Neural cell (in vitro differentiated cells): ENCODE measurements around the gene CDK11B.

ENCODE experiments used
- EP300 ChIP-seq: fragments of 450-650 bp; conservative IDR thresholded peaks from 2 replicates; pipeline ENCODE4 v1.6.1; 2014; ENCODE audit warnings: antibody characterized with exemption, mild to moderate bottlenecking, moderate library complexity; ENCODE audit not compliant: poor library complexity, severe bottlenecking
- EZH2 ChIP-seq: fragments of 200-600, 300-800 bp; shearing (Covaris generic), sonication (generic); IDR thresholded peaks from 2 replicates; pipeline ENCODE4 v1.6.1; 2014; ENCODE audit warnings: antibody characterized with exemption, low read length, borderline replicate concordance, mild to moderate bottlenecking; ENCODE audit not compliant: insufficient read depth, poor library complexity, severe bottlenecking
- MXI1 ChIP-seq: fragments of 450-650 bp; conservative IDR thresholded peaks from 2 replicates; pipeline ENCODE4 v1.6.1; 2014; ENCODE audit warnings: antibody characterized with exemption, mild to moderate bottlenecking; ENCODE audit not compliant: poor library complexity, severe bottlenecking
- POLR2AphosphoS5 ChIP-seq: IDR thresholded peaks from 2 replicates; pipeline ENCODE4 v1.6.1; 2012
- RAD21 ChIP-seq: fragments of 450-650 bp; conservative IDR thresholded peaks from 2 replicates; pipeline ENCODE4 v1.6.1; 2014; ENCODE audit warnings: antibody characterized with exemption, mild to moderate bottlenecking, moderate library complexity
- SMC3 ChIP-seq: fragments of 450-650 bp; conservative IDR thresholded peaks from 2 replicates; pipeline ENCODE4 v1.6.1; 2014; ENCODE audit warnings: antibody characterized with exemption, mild to moderate bottlenecking, moderate library complexity; ENCODE audit not compliant: poor library complexity
- TF ChIP-seq, protein P1 (sequence below): fragments of 450-650 bp; IDR thresholded peaks from 2 replicates; pipeline ENCODE4 v1.5.1; 2014; ENCODE audit warnings: antibody characterized with exemption, mild to moderate bottlenecking, moderate library complexity; ENCODE audit not compliant: poor library complexity, severe bottlenecking
- TF ChIP-seq, protein P2 (sequence below): IDR thresholded peaks from 2 replicates; pipeline ENCODE4 v1.6.1; 2012; ENCODE audit warnings: borderline replicate concordance

DNA sequence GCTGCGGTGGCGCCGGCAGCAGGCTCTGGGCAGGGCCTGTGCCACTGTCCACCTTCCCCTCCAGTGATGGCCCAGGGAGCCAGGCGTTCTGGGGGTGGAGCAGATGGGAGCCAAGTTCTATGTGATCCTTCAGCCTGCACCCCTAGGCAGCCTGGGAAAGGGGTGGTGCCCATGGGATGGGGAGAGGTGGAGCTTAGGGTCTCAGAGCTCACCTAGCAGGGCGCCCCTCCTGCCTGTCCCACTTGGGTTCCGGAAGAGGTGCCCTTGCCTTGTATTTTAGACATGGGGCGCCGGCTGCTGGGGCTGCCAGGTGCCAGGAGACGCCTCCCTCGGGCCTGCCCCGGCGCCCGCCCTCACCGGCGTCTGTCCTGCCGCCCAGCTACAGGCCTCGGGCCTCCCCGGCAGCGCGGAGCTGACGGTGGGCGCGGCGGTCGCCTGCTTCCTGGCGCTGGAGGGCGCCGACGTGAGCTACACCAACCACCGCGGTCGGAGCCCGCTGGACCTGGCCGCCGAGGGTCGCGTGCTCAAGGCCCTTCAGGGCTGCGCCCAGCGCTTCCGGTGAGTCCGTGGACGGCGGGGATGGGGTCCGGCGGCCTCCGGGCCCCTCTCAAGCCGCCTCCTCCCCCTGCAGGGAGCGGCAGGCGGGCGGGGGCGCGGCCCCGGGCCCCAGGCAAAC is 29.9 kb downstream of the CDK11B start:
- TF ChIP-seq EP300 (no peak), POLR2AphosphoS5 (no peak), RAD21 (no peak), EZH2 (no peak), SMC3 (no peak), MXI1 (no peak)
- TF ChIP-seq, protein P1, sequence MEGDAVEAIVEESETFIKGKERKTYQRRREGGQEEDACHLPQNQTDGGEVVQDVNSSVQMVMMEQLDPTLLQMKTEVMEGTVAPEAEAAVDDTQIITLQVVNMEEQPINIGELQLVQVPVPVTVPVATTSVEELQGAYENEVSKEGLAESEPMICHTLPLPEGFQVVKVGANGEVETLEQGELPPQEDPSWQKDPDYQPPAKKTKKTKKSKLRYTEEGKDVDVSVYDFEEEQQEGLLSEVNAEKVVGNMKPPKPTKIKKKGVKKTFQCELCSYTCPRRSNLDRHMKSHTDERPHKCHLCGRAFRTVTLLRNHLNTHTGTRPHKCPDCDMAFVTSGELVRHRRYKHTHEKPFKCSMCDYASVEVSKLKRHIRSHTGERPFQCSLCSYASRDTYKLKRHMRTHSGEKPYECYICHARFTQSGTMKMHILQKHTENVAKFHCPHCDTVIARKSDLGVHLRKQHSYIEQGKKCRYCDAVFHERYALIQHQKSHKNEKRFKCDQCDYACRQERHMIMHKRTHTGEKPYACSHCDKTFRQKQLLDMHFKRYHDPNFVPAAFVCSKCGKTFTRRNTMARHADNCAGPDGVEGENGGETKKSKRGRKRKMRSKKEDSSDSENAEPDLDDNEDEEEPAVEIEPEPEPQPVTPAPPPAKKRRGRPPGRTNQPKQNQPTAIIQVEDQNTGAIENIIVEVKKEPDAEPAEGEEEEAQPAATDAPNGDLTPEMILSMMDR, result no peak
- TF ChIP-seq, protein P2, sequence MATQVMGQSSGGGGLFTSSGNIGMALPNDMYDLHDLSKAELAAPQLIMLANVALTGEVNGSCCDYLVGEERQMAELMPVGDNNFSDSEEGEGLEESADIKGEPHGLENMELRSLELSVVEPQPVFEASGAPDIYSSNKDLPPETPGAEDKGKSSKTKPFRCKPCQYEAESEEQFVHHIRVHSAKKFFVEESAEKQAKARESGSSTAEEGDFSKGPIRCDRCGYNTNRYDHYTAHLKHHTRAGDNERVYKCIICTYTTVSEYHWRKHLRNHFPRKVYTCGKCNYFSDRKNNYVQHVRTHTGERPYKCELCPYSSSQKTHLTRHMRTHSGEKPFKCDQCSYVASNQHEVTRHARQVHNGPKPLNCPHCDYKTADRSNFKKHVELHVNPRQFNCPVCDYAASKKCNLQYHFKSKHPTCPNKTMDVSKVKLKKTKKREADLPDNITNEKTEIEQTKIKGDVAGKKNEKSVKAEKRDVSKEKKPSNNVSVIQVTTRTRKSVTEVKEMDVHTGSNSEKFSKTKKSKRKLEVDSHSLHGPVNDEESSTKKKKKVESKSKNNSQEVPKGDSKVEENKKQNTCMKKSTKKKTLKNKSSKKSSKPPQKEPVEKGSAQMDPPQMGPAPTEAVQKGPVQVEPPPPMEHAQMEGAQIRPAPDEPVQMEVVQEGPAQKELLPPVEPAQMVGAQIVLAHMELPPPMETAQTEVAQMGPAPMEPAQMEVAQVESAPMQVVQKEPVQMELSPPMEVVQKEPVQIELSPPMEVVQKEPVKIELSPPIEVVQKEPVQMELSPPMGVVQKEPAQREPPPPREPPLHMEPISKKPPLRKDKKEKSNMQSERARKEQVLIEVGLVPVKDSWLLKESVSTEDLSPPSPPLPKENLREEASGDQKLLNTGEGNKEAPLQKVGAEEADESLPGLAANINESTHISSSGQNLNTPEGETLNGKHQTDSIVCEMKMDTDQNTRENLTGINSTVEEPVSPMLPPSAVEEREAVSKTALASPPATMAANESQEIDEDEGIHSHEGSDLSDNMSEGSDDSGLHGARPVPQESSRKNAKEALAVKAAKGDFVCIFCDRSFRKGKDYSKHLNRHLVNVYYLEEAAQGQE, result no peak
